NCI-H460 (cell line): ENCODE data around the gene SDK2. TPM values are rescaled to one million over a fixed set of nuclear protein-coding genes. Genes with fewer than 3 reads are reported as not detected.
A peak's percentile ranks its signal among the peaks of the same experiment; 100 is the strongest.

Source experiments
- DNase-seq: peaks from one replicate; pipeline ENCODE4 v3.0.0-alpha.2; 2016; ENCODE audit warnings: low read depth; ENCODE audit errors: extremely low read depth
- total RNA-seq: library from RNA; depleted of rRNA; stranded (reverse); fragments of >200 nt; shearing (Covaris generic); gene quantifications from 2 replicates; pipeline ENCODE4 v1.2.3, GENCODE V29; 2014

Gene SDK2
- total RNA-seq, 1 experiment from 2014 or later, result 0.02 TPM

DNA sequence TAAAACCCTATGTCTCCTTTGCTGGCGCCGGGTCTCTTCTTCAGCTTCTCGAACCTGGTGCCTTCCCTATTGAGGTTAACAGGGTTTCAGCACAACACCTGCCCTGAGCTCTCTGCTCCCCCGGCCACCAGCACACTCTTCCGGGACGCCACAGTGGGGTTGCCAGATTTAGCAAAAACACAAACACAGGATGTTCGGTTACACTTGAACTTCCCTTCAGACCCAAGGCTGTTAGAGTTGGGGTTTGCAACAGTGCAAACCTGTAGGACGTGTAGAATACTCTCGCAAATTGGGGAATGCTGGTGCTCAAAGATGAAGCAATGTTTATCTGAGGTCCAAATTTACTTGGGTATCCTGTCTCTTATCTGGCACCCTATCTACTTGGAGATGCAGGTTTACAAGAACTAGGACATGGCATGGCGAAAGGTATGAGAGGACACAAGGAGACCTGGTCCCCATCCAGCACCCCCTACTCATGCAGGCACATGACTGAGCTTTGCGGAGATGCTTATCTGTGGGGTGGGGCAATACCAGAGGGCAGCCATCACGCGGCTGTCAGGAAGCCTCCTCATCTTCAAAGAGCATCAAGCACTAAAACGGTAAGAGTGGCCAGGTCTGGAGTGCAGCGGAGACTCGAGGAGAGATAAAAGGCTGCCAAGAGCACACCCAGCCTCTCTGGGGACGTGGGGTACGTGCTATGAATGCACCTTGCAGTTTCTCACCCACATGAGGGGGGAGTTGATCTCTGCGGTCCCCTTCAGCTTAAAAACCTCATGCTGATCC lies 52.8 kb downstream of the SDK2 start:
- no peak for DNase-seq

- no peak for DNase-seq
These were observed 54.8 kb downstream of the SDK2 start for GRCh38 chr17:73589363-73589980.

GRCh38 chr17:73588891-73589290 lies 55.4 kb downstream of the SDK2 start:
- no peak for DNase-seq

- DNase-seq, result no peak
These were observed 55.9 kb downstream of the SDK2 start for GRCh38 chr17:73588301-73588846.

DNA sequence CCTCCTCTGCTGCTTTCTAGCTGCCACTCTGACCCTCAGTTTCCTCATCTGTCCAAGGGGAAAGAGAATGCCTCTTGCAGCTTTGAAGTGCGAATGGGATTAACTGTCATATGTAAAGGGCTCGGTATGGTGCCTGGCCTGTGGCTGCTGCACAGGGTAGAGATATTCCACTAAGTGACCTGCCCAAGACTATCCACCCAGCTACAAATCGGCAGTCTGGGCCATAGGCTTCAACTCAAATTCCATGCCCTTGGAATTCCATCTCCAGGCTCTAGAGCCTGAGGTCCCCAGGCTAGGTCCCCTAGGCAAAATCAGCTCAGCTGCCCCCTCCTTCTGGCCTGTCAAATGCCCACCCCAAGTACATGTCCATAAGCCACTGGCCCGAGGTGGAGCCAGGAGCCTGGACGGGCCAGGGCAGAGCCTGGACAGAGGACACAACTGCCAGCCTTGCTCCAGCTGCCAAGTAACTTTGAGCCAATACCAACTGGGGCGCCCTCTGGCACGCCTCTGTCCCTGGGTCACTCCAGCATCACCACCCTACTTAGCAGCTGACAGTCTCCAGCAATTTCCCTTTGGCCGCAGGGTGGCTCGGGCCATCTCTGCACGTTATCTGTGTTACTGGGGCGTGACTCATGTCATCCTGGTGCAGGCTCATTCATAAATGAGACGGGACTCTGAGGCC lies 57.2 kb downstream of the SDK2 start:
- DNase-seq, result peak; percentile 15

- DNase-seq, result no peak
These were observed 57.9 kb downstream of the SDK2 start for GRCh38 chr17:73586275-73586832.

DNA sequence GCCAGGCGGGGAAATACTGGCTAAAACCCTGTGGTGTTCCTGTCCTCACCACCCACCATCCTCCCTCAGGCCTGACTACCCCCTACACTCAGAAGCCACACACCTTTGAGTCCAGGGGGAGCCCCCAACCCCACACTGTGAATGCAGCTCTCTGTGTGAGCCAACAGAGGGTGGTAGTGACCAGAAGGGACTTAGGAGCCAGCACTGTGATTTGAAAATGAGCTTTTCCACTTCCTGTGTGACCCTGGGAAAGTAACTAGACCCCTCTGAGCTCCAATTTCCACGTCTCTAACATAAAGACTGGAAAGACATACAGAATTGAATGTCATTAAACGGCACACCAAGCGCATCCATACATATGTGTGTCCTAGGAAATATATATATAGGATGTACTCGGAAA lies 58.7 kb downstream of the SDK2 start:
- no peak for DNase-seq

DNA sequence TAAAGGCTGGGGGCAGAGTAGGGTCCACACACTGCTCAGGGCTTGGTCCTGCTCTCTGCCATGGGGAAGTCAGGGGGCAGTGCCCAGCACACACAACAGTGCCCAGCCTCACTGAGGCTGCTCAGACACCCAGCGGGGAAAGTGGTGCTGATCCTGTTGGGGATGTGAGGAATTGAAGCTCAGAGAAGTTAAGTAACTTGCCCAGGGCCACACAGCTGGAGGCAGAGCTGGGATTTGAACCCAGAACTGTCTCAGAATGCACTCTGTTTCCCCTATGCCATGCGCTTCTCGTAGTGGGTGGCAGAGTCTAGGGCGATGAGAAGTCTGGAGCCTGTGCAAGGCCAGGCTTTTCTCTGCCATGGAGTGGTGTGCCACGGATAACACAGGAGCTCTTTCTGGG lies 59.3 kb downstream of the SDK2 start:
- no peak for DNase-seq

DNA sequence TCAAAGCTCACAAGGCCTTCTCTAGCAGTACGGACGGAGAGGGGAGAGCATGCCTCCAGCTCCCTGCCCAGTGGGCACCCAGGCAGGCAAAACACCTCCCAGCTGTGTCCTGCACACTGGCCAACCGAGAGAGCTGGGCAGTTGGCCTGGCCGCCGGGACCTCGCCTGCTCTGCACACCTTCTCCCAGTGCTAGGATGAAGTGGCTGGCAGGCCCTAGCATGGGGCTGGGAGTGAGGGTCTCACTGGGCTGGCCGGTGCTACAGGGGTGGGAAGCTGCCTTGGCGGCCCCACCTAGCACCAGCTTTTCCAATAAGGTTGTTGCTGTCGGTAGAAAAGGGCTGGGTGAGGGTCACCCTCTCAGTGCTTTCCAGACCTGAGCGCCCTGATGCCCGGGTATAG lies 60.2 kb downstream of the SDK2 start:
- DNase-seq, result no peak

DNA sequence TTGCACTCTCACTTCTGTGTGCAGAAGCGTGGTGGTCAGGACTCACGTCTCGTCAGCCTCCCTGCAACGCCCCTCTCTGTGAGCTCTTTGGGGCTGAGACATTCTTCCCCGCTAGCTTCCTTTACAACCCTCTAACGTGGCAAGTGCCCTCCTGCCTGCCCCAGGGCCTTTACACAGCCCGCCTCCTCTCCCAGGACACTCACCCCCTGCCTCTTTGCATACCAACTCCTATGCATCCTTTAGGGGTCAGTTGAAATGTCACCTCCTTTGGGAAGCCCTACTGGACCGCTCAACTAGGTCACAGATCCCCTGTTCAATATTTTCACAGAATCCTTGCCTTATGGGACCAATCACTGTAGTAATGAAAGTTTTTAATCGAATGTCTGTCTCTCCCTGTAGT lies 61.4 kb downstream of the SDK2 start:
- no peak for DNase-seq

DNA sequence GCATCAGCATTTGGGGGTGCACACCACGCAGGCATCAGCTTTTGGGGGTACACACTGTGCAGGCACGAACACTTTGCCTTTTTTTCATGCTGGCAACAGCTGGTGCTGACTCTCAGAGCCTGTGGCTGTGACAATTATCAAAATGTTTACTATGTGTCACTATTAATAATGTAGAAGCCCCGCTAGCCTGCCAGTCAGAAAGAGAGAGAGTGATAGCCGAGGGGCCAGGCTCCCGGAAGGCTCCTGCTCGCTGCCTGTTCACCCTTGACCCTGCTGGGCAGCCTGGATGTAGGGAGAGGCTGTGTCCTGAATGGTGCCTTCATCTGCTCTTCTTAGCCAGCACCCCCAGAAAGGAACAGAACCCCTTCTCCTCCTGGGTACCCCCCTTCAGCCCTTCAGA lies 61.9 kb downstream of the SDK2 start:
- no peak for DNase-seq

GRCh38 chr17:73581379-73581778 lies 62.9 kb downstream of the SDK2 start:
- no peak for DNase-seq

DNA sequence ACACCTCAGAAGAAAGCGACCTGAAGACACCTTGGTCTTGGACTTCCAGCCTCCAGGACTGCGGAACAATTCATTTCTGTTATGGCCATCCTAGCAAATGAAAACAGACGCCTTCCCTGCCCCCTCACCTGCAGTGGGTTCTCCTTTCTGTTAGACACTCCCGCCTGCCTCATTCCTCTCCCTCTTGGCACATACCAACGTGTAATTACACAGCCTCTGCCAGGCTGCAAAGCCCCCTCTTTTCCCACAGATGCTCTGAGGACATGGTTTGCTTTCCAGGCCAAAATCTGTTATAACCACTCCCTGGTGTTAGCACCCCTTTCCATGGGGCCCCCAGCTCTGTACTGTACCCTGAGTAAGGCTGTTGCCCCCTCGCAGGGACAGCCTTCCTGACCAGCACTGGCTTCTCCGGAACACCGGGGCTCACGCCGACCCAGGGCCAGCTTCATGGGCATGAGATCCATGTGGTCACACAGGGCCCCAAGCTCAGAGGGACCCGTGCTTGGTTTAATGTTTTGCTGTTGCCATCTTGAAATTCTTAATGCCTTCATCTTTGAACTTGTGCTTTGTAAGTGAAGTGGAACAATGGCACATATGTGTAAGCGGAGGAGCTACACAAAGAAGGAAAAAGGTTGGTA lies 64.1 kb downstream of the SDK2 start:
- no peak for DNase-seq

DNA sequence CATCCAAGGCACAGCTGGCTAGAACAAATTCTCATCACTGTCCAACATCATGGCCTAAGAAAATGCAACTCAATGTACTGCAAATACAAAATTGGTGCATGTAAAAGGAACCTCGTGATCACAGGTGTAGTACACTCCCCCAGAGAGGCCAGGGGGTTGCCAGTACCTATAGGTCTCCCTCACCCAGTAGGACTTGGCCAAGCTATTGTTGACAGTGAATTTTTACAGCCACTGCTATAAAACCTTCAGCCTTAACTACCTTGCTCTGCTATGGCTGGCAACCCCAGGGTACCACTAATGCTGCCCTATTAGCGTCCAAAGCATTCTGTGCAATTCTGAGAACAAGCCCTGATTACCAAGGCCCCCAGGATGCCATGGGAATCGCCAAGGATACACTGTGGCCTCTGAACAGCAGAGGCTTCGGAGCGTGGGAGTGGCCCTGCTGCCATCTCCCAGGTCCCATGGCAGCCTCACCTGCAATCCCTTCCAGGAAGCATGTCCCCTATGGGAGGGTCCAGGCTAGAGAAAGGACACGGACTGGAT lies 67.6 kb downstream of the SDK2 start:
- DNase-seq, result no peak

DNA sequence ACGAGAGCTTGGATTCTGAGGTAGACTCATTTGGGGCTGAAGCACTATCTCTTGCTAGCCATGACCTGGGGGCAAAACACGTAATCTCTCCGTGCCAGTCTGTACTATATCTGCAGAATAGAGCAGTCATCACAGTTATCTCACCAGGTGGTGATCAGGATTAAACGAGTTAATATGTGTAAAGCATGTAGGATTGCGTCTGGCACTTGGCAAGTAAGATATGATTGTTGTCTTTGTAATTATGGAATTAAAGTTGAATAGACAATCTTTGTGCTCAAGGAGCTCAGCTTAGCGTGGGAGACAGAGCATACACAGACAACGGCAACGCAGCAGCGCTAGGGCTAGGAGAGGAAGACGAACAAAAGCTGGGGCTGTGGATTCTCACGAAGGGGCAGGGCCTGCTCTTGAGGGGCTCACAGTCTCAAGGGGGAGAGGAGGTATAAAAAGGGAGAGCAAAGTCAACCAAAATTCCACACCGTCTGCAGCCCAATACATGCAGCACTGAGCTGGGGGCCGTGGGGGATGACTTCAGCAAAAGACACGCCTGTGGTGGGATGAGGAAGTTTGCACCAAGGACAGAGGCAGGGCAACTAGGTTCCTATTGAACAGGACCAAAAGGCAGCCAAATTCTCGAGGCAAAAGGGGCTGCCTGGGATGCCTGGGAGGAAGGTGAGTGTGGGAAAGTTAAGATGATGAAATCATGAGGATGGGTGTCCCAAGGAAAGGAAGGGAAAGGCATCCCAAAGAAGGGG lies 68.6 kb downstream of the SDK2 start:
- no peak for DNase-seq

DNA sequence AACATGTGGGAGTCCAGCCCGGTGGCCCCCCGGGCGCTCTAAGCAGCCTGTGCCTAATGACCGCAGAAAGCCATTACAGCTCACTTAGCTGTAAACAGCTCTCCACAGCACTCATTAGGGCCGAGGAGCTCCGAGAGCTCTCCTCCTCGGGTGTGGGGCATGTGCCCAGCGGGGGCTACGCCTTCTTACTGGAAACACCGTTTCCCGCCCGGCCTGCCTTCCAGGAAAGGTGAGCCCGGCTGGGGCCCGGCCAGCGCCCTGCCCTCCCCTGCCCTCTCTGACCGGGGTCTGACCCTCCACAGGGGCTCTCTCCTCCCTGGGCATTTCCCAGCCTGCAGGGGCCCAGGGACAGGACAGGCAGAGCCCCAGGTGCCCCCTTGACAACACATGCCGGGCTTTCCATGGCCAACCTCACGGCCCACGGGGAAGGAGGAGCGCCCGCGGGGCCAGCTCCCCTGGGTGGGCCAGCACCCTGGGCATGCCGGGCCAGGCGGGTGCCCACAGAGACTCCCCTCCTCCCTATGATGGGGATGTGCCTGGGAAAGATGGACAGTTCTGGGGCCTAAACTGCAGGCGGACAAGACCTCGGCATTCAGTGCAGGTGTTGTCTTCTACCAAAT lies 72.6 kb downstream of the SDK2 start:
- DNase-seq, result no peak

DNA sequence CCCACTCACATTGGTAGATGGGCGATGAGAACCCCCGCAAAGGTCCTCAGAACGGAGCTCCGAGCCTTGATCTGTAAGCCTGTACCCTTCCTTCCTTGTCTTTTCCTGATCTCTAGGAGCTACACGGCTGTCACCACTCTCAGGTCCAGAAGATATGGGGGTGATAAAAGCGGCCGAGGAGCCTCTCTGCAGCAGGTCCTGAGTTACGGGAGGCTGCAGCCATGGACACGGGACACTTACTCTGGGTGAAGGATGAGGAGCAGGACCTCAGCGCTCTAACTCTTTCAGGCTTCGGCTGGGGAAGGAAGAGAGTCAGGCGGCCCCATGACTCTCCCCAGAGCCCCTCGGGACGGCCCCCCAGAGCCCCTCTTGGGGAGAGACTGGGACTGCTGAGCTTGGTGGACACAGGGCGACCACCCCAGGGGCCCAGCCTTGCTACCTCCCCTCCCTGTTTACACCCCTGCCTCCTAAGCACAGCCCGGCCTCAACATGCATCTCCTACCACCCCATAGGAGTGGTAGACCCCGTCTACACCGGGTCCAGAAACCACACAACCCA lies 74.4 kb downstream of the SDK2 start:
- no peak for DNase-seq

DNA sequence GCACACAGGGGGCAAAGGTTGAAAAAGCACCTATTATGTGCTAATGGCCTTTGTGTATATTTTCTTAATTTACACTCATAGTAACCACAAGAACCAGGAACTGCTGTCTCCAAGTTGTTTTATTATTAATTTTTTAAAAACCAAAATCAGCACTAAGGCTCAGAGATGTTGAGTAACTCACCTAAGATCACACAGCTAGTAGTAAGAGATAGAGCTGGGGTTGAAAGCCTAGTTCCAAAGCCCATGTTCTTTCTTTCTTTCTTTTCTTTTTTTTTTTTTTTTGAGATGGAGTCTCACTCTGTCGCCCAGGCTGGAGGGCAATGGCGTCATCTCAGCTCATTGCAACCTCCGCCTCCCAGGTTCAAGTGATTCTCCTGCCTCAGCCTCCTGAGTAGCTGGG lies 75.3 kb downstream of the SDK2 start:
- no peak for DNase-seq
